Uterus (tissue), 2 donors: ENCODE measurements around the gene MLC1.

Experiments
- POLR2A ChIP-seq, 2 donors: fragments of 450-650 bp; IDR thresholded peaks; one replicate each; pipeline ENCODE4 v1.6.1; 2016; ENCODE audit warnings: antibody characterized with exemption in 2 of 2, mild to moderate bottlenecking in 1 of 2, moderate library complexity in 1 of 2
- TF ChIP-seq, protein P1 (sequence below), 4 experiments: fragments of 200-600 bp in 2 of 4; fragments of 450-650 bp in 2 of 4; sonication (generic) in 2 of 4; IDR thresholded peaks; one replicate each; pipeline ENCODE4 v1.5.1; 2016 to 2019; ENCODE audit warnings: antibody characterized with exemption in 4 of 4, mild to moderate bottlenecking in 2 of 4, moderate library complexity in 1 of 4

DNA sequence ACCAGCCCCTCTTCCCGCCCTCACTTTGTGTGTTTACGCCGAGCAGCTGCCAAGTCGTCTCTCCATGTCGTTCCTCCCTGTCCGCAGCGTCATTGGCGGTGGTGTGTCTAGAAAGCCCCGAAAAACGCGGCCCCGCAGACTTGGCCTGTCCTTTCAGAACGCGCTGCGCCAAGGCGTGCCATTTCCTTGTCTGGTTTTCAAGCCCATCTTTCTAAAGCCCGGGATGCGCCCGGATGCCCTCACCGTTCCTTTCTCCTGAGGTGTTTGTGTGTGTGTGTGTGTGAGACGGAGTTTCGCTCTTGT is 5.1 kb upstream of the MLC1 start:
- TF ChIP-seq POLR2A (IDR thresholded peaks at IDR 0.05) = no peak
- TF ChIP-seq, protein P1, sequence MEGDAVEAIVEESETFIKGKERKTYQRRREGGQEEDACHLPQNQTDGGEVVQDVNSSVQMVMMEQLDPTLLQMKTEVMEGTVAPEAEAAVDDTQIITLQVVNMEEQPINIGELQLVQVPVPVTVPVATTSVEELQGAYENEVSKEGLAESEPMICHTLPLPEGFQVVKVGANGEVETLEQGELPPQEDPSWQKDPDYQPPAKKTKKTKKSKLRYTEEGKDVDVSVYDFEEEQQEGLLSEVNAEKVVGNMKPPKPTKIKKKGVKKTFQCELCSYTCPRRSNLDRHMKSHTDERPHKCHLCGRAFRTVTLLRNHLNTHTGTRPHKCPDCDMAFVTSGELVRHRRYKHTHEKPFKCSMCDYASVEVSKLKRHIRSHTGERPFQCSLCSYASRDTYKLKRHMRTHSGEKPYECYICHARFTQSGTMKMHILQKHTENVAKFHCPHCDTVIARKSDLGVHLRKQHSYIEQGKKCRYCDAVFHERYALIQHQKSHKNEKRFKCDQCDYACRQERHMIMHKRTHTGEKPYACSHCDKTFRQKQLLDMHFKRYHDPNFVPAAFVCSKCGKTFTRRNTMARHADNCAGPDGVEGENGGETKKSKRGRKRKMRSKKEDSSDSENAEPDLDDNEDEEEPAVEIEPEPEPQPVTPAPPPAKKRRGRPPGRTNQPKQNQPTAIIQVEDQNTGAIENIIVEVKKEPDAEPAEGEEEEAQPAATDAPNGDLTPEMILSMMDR (IDR thresholded peaks at IDR 0.05) = no peak
